ENCODE results near the gene GALNT17.
"Not testable (repeated sequence)": the region's sequence is repeated elsewhere in the genome, so short reads cannot be mapped to it uniquely, and the experiment has no call there.

- TF ChIP-seq POLR2A (IDR thresholded peaks at IDR 0.05; ENCODE audit: low read length); GATA1 (IDR thresholded peaks at IDR 0.05; ENCODE audit: low read depth, low read length): not testable (repeated sequence)
These were observed 130.9 kb downstream of the GALNT17 start for GRCh38 chr7:71262834-71263233.

Data from erythroblast (primary cell).